Thoracic aorta (tissue), 2 donors: ENCODE measurements around the gene PCMT1. TPM values are rescaled to one million over a fixed set of nuclear protein-coding genes. Genes with fewer than 3 reads are reported as not detected.
"Not testable (repeated sequence)": the region's sequence is repeated elsewhere in the genome, so short reads cannot be mapped to it uniquely, and the experiment has no call there.

Experiments
- ATAC-seq: fragments of 150-250 bp; one replicate; pipeline ENCODE4 v1.8.0; 2017; ENCODE audit warnings: low read depth; ENCODE audit not compliant: insufficient number of reproducible peaks, low FRiP score
- DNase-seq: peaks from one replicate; pipeline ENCODE4 v3.0.0-alpha.2; 2020; ENCODE audit warnings: low spot score
- H3K27ac ChIP-seq, 2 donors: fragments of 200-600 bp; sonication (generic); 1 replicate in 1 of 2; 2 replicates in 1 of 2; pipeline ENCODE4 v1.5.1; 2016; ENCODE audit warnings: mild to moderate bottlenecking in 2 of 2, moderate library complexity in 2 of 2
- H3K27me3 ChIP-seq: fragments of 200-600 bp; sonication (generic); replicated peaks from 2 replicates; pipeline ENCODE4 v1.6.0; 2016; ENCODE audit warnings: mild to moderate bottlenecking; ENCODE audit not compliant: insufficient read depth
- H3K36me3 ChIP-seq: fragments of 200-600 bp; sonication (generic); one replicate; pipeline ENCODE4 v1.5.1; 2016
- H3K4me1 ChIP-seq, 2 donors: fragments of 200-600 bp; sonication (generic); 1 replicate in 1 of 2; 2 replicates in 1 of 2; pipeline versions ENCODE4 v1.5.1 to v1.6.0; 2016; ENCODE audit warnings: low read depth in 2 of 2, mild to moderate bottlenecking in 1 of 2; ENCODE audit not compliant: control insufficient read depth in 1 of 2
- H3K4me3 ChIP-seq: fragments of 200-600 bp; sonication (generic); 2 replicates; pipeline ENCODE4 v1.5.1; 2016; ENCODE audit warnings: mild to moderate bottlenecking
- H3K9me3 ChIP-seq: fragments of 200-600 bp; sonication (generic); 2 replicates; pipeline ENCODE4 v1.5.1; 2016
- total RNA-seq, 2 donors: library from RNA; depleted of rRNA; stranded (reverse); fragments of >200 nt; gene quantifications; one replicate each; pipeline versions ENCODE4 v1.1.0 to v1.2.3, GENCODE V29; 2016
- TF ChIP-seq, protein P1 (sequence below): fragments of 200-600 bp; sonication (generic); IDR thresholded peaks from one replicate; pipeline ENCODE4 v1.5.1; 2019; ENCODE audit warnings: antibody characterized with exemption

The PCMT1 gene
- total RNA-seq, 2 donors from 2014 or later = 40.6 to 86.0 TPM

DNA sequence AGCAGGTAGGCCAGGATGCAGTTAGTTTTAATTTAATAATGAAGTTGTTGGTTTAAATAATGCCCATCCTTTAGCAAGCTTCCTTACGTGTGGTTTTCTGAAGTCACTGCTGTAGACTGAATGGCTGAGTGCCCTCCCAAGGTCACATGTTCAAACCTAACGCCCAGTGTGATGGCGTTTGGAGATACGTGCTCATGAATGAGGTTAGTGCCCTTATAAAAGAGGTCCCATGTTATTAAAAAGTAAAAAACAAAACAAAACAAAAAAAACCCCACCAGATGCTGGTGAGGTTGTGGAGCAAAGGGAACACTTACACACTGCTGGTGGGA is 98.4 kb downstream of the PCMT1 start:
- DNase-seq (no peak), ATAC-seq (no peak)
- H3K4me1 ChIP-seq = peaks cover 5 to 15% of the 10 kb centered on the region in 2 donors
- no peaks in the 10 kb centered on the region for H3K27me3 ChIP-seq
- no peak overlapping the region for H3K4me3 ChIP-seq
- H3K9me3 ChIP-seq = no peaks in the 10 kb centered on the region
- H3K36me3 ChIP-seq = no peaks in the 10 kb centered on the region
- TF ChIP-seq, protein P1, sequence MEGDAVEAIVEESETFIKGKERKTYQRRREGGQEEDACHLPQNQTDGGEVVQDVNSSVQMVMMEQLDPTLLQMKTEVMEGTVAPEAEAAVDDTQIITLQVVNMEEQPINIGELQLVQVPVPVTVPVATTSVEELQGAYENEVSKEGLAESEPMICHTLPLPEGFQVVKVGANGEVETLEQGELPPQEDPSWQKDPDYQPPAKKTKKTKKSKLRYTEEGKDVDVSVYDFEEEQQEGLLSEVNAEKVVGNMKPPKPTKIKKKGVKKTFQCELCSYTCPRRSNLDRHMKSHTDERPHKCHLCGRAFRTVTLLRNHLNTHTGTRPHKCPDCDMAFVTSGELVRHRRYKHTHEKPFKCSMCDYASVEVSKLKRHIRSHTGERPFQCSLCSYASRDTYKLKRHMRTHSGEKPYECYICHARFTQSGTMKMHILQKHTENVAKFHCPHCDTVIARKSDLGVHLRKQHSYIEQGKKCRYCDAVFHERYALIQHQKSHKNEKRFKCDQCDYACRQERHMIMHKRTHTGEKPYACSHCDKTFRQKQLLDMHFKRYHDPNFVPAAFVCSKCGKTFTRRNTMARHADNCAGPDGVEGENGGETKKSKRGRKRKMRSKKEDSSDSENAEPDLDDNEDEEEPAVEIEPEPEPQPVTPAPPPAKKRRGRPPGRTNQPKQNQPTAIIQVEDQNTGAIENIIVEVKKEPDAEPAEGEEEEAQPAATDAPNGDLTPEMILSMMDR = no peak
- H3K27ac ChIP-seq = no peak overlapping the region

DNA sequence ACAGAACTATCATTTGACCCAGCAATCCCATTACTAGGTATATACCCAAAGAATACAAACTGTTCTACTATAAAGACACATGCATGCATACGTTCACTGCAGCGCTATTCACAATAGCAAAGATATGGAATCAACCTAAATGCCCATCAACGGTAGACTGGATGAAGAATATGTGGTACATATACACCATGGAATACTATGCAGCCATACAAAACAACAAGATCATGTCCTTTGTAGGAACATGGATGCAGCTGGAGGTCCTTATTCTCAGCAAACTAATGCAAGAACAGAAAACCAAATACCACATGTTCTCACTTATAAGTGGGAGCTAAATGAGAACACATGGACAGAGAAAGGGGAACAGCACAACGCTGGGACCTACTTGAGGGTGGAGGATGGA is 98.8 kb downstream of the PCMT1 start:
- peaks cover 5 to 15% of the 10 kb centered on the region in 2 donors for H3K4me1 ChIP-seq
- not testable (repeated sequence) for H3K27ac ChIP-seq, ATAC-seq

DNA sequence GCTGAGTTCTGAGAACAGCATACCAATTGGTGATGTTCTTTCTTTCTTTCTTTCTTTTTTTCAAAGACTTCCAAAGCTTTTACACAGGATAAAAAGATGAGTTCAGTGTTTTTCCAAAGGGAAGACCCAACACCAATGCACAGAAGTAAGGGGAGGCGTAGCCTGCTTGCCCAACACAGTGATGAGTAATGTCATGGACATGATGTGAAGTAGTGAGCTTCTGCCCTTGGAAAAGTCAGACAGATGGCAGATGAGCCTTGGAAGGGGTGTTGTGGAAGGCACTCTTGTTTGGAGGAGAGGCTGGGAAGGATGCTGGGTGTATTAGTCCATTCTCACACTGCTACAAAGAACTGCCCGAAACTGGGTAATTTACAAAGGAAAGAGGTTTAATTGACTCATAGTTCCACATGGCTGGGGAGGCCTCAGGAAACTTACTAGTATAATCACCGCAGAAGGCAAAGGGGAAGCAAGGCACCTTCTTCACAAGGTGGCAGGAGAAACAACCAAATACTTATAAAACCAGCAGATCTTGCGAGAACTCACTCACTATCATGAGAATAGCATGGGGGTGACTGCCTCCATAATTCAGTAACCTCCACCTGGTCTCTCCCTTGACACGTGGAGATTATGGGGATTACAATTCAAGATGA is 102.0 kb downstream of the PCMT1 start:
- TF ChIP-seq, protein P1 = no peak
- H3K27me3 ChIP-seq = no peaks in the 10 kb centered on the region

More for the DNA sequence above, 98.8 kb downstream of the PCMT1 start:
- H3K27me3 ChIP-seq, H3K9me3 ChIP-seq, H3K4me3 ChIP-seq, DNase-seq, H3K36me3 ChIP-seq: not testable (repeated sequence)

DNA sequence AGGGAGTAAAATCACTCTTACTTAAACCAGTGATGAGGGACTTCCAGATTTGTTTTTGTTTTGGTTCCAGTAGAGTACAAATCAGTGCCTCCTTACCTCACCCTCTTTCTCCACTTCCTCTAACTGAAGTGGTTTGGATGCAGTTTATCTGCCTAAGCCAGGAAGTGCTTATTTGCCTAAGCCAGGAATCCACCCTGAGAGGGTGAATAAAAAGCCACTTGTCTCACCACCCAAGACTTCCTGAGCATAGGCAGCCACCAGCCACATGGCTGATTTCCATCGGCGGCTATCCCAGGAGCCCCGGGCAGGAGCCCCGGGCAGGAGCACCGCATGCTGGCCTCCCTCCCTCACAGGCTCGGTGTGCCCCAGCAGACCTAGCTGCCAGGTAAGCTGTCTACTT is 102.6 kb downstream of the PCMT1 start:
- TF ChIP-seq, protein P1 = no peak
- ATAC-seq = peak; percentile 51
- Histone ChIP-seq H3K27me3 (no peaks in the 10 kb centered on the region), H3K27ac (no peak overlapping the region), H3K9me3 (no peaks in the 10 kb centered on the region), H3K4me3 (no peak overlapping the region), H3K4me1 (peaks cover 2 to 9% of the 10 kb centered on the region in 2 donors), H3K36me3 (no peaks in the 10 kb centered on the region)
- no peak for DNase-seq

More for the DNA sequence above, 102.0 kb downstream of the PCMT1 start:
- H3K4me3 ChIP-seq = no peak overlapping the region
- no peak for ATAC-seq
- DNase-seq = no peak
- H3K9me3 ChIP-seq = no peaks in the 10 kb centered on the region
- H3K27ac ChIP-seq = no peak overlapping the region
- H3K4me1 ChIP-seq = peaks cover 5 to 15% of the 10 kb centered on the region in 2 donors
- no peaks in the 10 kb centered on the region for H3K36me3 ChIP-seq

DNA sequence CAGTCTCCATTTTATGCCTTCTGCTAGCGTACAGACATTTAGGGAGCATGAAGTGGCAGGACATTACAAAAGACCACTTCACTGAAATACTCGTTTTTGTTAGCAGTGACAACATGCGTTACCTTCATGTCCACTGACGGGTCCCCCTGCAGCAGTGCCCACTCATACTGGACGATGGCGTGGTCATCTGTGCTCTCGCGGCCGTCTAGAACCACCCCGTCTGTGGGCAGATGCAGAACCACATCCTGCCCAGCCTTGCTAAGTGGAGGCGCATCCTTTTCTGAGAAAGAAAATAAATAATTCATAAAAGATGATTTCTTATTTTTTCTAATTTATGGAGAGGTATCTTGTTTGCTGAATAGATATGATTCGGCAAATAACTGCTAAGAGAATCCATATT is 103.3 kb downstream of the PCMT1 start:
- DNase-seq = no peak
- TF ChIP-seq, protein P1 = no peak
- ATAC-seq = no peak
- Histone ChIP-seq H3K9me3 (no peaks in the 10 kb centered on the region), H3K27me3 (no peaks in the 10 kb centered on the region), H3K4me3 (no peak overlapping the region), H3K36me3 (no peaks in the 10 kb centered on the region), H3K4me1 (peaks cover 0 to 6% of the 10 kb centered on the region in 2 donors), H3K27ac (no peak overlapping the region)

DNA sequence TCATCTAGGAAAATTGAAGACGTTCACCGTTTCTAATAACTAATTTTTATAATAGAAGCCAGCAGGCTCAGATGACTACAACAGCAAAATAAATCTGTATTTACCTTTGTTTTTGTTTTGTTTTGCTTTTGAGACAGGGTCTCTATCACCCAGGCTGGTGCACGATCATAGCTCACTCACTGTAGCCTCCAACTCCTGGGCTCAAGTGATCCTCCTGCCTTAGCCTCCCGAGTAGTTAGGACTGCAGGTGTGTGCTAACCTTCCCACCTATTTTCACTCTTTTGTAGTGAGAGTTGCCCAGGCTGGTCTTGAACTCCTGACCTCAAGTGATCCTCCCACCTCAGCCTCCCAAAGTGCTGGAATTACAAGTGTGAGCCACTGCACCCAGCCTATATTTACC is 104.5 kb downstream of the PCMT1 start:
- H3K9me3 ChIP-seq, ATAC-seq, H3K36me3 ChIP-seq, DNase-seq, H3K27me3 ChIP-seq, H3K4me1 ChIP-seq, H3K4me3 ChIP-seq, H3K27ac ChIP-seq: not testable (repeated sequence)
